Neural cell (in vitro differentiated cells): ENCODE data around the gene KCNJ16. TPM values are rescaled to one million over a fixed set of nuclear protein-coding genes. Genes with fewer than 3 reads are reported as not detected.

Source experiments
- H2AFZ ChIP-seq: fragments of 200-600, 300-800 bp; sonication (generic), shearing (Covaris generic); 2 replicates; pipeline ENCODE4 v1.6.0; 2014; ENCODE audit warnings: low read depth, mild to moderate bottlenecking, antibody characterized with exemption, low read length, moderate library complexity
- H3F3A ChIP-seq: fragments of 200-600 bp; shearing (Covaris generic); 2 replicates; pipeline ENCODE4 v1.6.1; 2016; ENCODE audit warnings: mild to moderate bottlenecking, moderate library complexity, mixed read lengths, antibody characterized with exemption, low read length; ENCODE audit not compliant: insufficient read depth, poor library complexity, severe bottlenecking
- H3K27ac ChIP-seq: fragments of 200-600, 300-800 bp; sonication (generic), shearing (Covaris generic); 2 replicates; pipeline ENCODE4 v1.5.1; 2014; ENCODE audit warnings: mild to moderate bottlenecking, low read length, moderate library complexity
- H3K27me3 ChIP-seq: fragments of 300-800, 200-600 bp; sonication (generic), shearing (Covaris generic); 2 replicates; pipeline ENCODE4 v1.6.0; 2014; ENCODE audit warnings: mild to moderate bottlenecking, low read depth, low read length, moderate library complexity; ENCODE audit not compliant: insufficient read depth
- H3K36me3 ChIP-seq: fragments of 300-800, 200-600 bp; sonication (generic), shearing (Covaris generic); 2 replicates; pipeline ENCODE4 v1.5.1; 2014; ENCODE audit warnings: mild to moderate bottlenecking, antibody characterized with exemption, low read length, moderate library complexity; ENCODE audit not compliant: insufficient read depth
- H3K4me2 ChIP-seq: fragments of 300-800, 200-600 bp; sonication (generic), shearing (Covaris generic); 2 replicates; pipeline ENCODE4 v1.6.0; 2014; ENCODE audit warnings: mild to moderate bottlenecking, low read length
- H3K4me3 ChIP-seq: fragments of 300-800, 200-600 bp; sonication (generic), shearing (Covaris generic); 2 replicates; pipeline ENCODE4 v1.5.1; 2014; ENCODE audit warnings: mild to moderate bottlenecking, low read length, moderate library complexity
- H3K79me2 ChIP-seq: fragments of 200-600 bp; shearing (Covaris generic); replicated peaks from 2 replicates; pipeline ENCODE4 v1.6.0; 2014; ENCODE audit warnings: mild to moderate bottlenecking, low read length, moderate library complexity; ENCODE audit not compliant: insufficient read depth
- H3K9ac ChIP-seq: fragments of 300-800, 200-600 bp; sonication (generic), shearing (Covaris generic); 2 replicates; pipeline ENCODE4 v1.6.1; 2016; ENCODE audit warnings: mild to moderate bottlenecking, low read length, mixed read lengths
- H3K9me2 ChIP-seq: fragments of 200-600 bp; shearing (Covaris generic); 2 replicates; pipeline ENCODE4 v1.6.1; 2016; ENCODE audit warnings: mild to moderate bottlenecking, low read length, mixed read lengths; ENCODE audit not compliant: insufficient read depth
- H3K9me3 ChIP-seq: fragments of 200-600, 300-800 bp; sonication (generic), shearing (Covaris generic); 2 replicates; pipeline ENCODE4 v1.6.1; 2016; ENCODE audit warnings: mild to moderate bottlenecking, mixed run types, low read length, moderate library complexity, mixed read lengths
- H4K20me1 ChIP-seq: fragments of 200-600 bp; shearing (Covaris generic); 2 replicates; pipeline ENCODE4 v1.6.1; 2016; ENCODE audit warnings: mild to moderate bottlenecking, mixed run types; ENCODE audit not compliant: insufficient read depth
- EP300 ChIP-seq: fragments of 450-650 bp; conservative IDR thresholded peaks from 2 replicates; pipeline ENCODE4 v1.6.1; 2014; ENCODE audit warnings: antibody characterized with exemption, mild to moderate bottlenecking, moderate library complexity; ENCODE audit not compliant: poor library complexity, severe bottlenecking
- EZH2 ChIP-seq: fragments of 200-600, 300-800 bp; shearing (Covaris generic), sonication (generic); IDR thresholded peaks from 2 replicates; pipeline ENCODE4 v1.6.1; 2014; ENCODE audit warnings: antibody characterized with exemption, low read length, borderline replicate concordance, mild to moderate bottlenecking; ENCODE audit not compliant: insufficient read depth, poor library complexity, severe bottlenecking
- MXI1 ChIP-seq: fragments of 450-650 bp; conservative IDR thresholded peaks from 2 replicates; pipeline ENCODE4 v1.6.1; 2014; ENCODE audit warnings: antibody characterized with exemption, mild to moderate bottlenecking; ENCODE audit not compliant: poor library complexity, severe bottlenecking
- POLR2AphosphoS5 ChIP-seq: IDR thresholded peaks from 2 replicates; pipeline ENCODE4 v1.6.1; 2012
- RAD21 ChIP-seq: fragments of 450-650 bp; conservative IDR thresholded peaks from 2 replicates; pipeline ENCODE4 v1.6.1; 2014; ENCODE audit warnings: antibody characterized with exemption, mild to moderate bottlenecking, moderate library complexity
- REST ChIP-seq: IDR thresholded peaks from 2 replicates; pipeline ENCODE4 v1.6.1; 2012; ENCODE audit warnings: borderline replicate concordance
- SMC3 ChIP-seq: fragments of 450-650 bp; conservative IDR thresholded peaks from 2 replicates; pipeline ENCODE4 v1.6.1; 2014; ENCODE audit warnings: antibody characterized with exemption, mild to moderate bottlenecking, moderate library complexity; ENCODE audit not compliant: poor library complexity
- TAF1 ChIP-seq: IDR thresholded peaks from 2 replicates; pipeline ENCODE4 v1.6.1; 2012; ENCODE audit warnings: low read depth
- polyA plus RNA-seq: library from polyadenylated mRNA; depleted of rRNA; stranded (reverse); fragments of >200 nt; gene quantifications from 2 replicates; pipeline ENCODE4 v1.2.3, GENCODE V29; 2014
- TF ChIP-seq, protein P1 (sequence below): fragments of 450-650 bp; IDR thresholded peaks from 2 replicates; pipeline ENCODE4 v1.5.1; 2014; ENCODE audit warnings: antibody characterized with exemption, mild to moderate bottlenecking, moderate library complexity; ENCODE audit not compliant: poor library complexity, severe bottlenecking

Gene KCNJ16
- polyA plus RNA-seq, 1 donor from 2014 or later, result 1.7 TPM

DNA sequence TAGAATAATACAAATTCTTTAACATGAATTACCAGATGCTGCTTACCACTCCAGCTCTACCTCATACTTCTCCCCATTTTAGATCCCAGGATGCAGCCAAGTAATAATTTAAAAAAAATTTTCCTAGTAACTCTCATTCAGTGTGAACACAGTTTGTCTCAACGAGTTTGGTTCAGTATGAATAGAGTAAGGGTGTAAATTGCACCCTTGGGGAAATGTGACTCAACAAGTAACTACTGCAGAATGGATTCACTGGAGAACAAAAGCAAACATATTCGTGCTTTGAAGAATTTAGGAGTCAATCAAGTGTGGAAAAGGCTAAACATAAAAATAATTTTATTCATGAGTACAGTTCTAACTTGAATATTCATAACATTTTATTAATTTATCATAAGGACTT, 23.0 kb downstream of the KCNJ16 start:
- TF ChIP-seq RAD21 (no peak), SMC3 (no peak), EP300 (no peak), EZH2 (no peak), MXI1 (no peak), REST (no peak), TAF1 (no peak), POLR2AphosphoS5 (no peak)
- TF ChIP-seq, protein P1, sequence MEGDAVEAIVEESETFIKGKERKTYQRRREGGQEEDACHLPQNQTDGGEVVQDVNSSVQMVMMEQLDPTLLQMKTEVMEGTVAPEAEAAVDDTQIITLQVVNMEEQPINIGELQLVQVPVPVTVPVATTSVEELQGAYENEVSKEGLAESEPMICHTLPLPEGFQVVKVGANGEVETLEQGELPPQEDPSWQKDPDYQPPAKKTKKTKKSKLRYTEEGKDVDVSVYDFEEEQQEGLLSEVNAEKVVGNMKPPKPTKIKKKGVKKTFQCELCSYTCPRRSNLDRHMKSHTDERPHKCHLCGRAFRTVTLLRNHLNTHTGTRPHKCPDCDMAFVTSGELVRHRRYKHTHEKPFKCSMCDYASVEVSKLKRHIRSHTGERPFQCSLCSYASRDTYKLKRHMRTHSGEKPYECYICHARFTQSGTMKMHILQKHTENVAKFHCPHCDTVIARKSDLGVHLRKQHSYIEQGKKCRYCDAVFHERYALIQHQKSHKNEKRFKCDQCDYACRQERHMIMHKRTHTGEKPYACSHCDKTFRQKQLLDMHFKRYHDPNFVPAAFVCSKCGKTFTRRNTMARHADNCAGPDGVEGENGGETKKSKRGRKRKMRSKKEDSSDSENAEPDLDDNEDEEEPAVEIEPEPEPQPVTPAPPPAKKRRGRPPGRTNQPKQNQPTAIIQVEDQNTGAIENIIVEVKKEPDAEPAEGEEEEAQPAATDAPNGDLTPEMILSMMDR, result no peak
- no peaks in the 10 kb centered on the region for H3F3A ChIP-seq
- H3K27ac ChIP-seq, result no peak overlapping the region
- no peak overlapping the region for H3K4me2 ChIP-seq
- no peak overlapping the region for H2AFZ ChIP-seq
- H3K27me3 ChIP-seq, result no peaks in the 10 kb centered on the region
- no peaks in the 10 kb centered on the region for H3K9me2 ChIP-seq
- H3K36me3 ChIP-seq, result no peaks in the 10 kb centered on the region
- H3K9ac ChIP-seq, result no peak overlapping the region
- no peak overlapping the region for H3K4me3 ChIP-seq
- no peaks in the 10 kb centered on the region for H3K79me2 ChIP-seq
- H3K9me3 ChIP-seq, result no peaks in the 10 kb centered on the region
- H4K20me1 ChIP-seq, result no peaks in the 10 kb centered on the region

GRCh38 chr17:70099294-70099693, 24.3 kb downstream of the KCNJ16 start:
- no peaks in the 10 kb centered on the region for H4K20me1 ChIP-seq
- H3K4me2 ChIP-seq, result no peak overlapping the region
- H3K4me3 ChIP-seq, result no peak overlapping the region
- no peaks in the 10 kb centered on the region for H3K9me2 ChIP-seq
- H3K9me3 ChIP-seq, result no peaks in the 10 kb centered on the region
- no peaks in the 10 kb centered on the region for H3F3A ChIP-seq
- H3K79me2 ChIP-seq, result no peaks in the 10 kb centered on the region
- no peak overlapping the region for H3K9ac ChIP-seq
- no peak overlapping the region for H3K27ac ChIP-seq
- no peaks in the 10 kb centered on the region for H3K27me3 ChIP-seq
- no peak overlapping the region for H2AFZ ChIP-seq
- H3K36me3 ChIP-seq, result no peaks in the 10 kb centered on the region
- no peak for TF ChIP-seq EP300

GRCh38 chr17:70099884-70100283, 24.9 kb downstream of the KCNJ16 start:
- H3K36me3 ChIP-seq, result no peaks in the 10 kb centered on the region
- H3K27me3 ChIP-seq, result no peaks in the 10 kb centered on the region
- no peaks in the 10 kb centered on the region for H3K9me3 ChIP-seq
- no peak overlapping the region for H3K27ac ChIP-seq
- no peaks in the 10 kb centered on the region for H3K79me2 ChIP-seq
- H3K4me3 ChIP-seq, result no peak overlapping the region
- H3K9ac ChIP-seq, result no peak overlapping the region
- no peak overlapping the region for H3K4me2 ChIP-seq
- no peak overlapping the region for H2AFZ ChIP-seq
- H3F3A ChIP-seq, result no peaks in the 10 kb centered on the region
- H3K9me2 ChIP-seq, result no peaks in the 10 kb centered on the region
- TF ChIP-seq TAF1 (no peak), SMC3 (no peak), REST (no peak), EP300 (no peak)
- TF ChIP-seq, protein P1, result no peak
- H4K20me1 ChIP-seq, result no peaks in the 10 kb centered on the region
